A549 (cell line): ENCODE data around the gene IGF1R.

Source experiments
- CTCF ChIP-seq: fragments of >200 bp; sonication (Bioruptor Twin); formaldehyde crosslinking; IDR thresholded peaks from 3 replicates; pipeline ENCODE4 v1.5.1; 2016
- EP300 ChIP-seq, 2 experiments: fragments of >200 bp; sonication (Bioruptor Twin); formaldehyde crosslinking; IDR thresholded peaks; 2 replicates in 1 of 2; 3 replicates in 1 of 2; pipeline ENCODE4 v1.6.1; 2016 to 2017
- ESRRA ChIP-seq: fragments of 150-350 bp; IDR thresholded peaks from 2 replicates; pipeline ENCODE4 v1.6.1; 2014; ENCODE audit warnings: mild to moderate bottlenecking, low read length, borderline replicate concordance
- HMGXB4 ChIP-seq: fragments of 250-450 bp; sonication (Bioruptor Pico); IDR thresholded peaks from 2 replicates; pipeline ENCODE4 v1.5.0; 2021; ENCODE audit warnings: mild to moderate bottlenecking, moderate library complexity, borderline replicate concordance
- POLR2A ChIP-seq: IDR thresholded peaks from 2 replicates; pipeline ENCODE4 v1.6.1; 2012; ENCODE audit warnings: mild to moderate bottlenecking, low read length
- RFX5 ChIP-seq: fragments of 450-650 bp; IDR thresholded peaks from 2 replicates; pipeline ENCODE4 v1.7.1; 2014; ENCODE audit warnings: antibody characterized with exemption, mild to moderate bottlenecking, moderate library complexity
- SMC3 ChIP-seq: fragments of >200 bp; sonication (Bioruptor Twin); formaldehyde crosslinking; IDR thresholded peaks from 3 replicates; pipeline ENCODE4 v1.6.1; 2018; ENCODE audit warnings: inconsistent platforms
- SREBF2 ChIP-seq: fragments of 450-650 bp; IDR thresholded peaks from 2 replicates; pipeline ENCODE4 v1.6.1; 2014; ENCODE audit warnings: mild to moderate bottlenecking, moderate library complexity
- ZNF302 ChIP-seq: fragments of 250-450 bp; sonication (Bioruptor Pico); IDR thresholded peaks from 2 replicates; pipeline ENCODE4 v1.9.0; 2021; ENCODE audit warnings: inconsistent platforms, mild to moderate bottlenecking, moderate library complexity

GRCh38 chr15:98794211-98794610, 145.9 kb downstream of the IGF1R start:
- TF ChIP-seq ESRRA (no peak), CTCF (no peak), SMC3 (no peak), EP300 (IDR thresholded peaks at IDR 0.05) (no peak), POLR2A (no peak), RFX5 (no peak), HMGXB4 (no peak), SREBF2 (no peak), ZNF302 (CRISPR knock-in tag) (no peak)
